ENCODE data around the gene SMOC1.

Gene SMOC1

DNA sequence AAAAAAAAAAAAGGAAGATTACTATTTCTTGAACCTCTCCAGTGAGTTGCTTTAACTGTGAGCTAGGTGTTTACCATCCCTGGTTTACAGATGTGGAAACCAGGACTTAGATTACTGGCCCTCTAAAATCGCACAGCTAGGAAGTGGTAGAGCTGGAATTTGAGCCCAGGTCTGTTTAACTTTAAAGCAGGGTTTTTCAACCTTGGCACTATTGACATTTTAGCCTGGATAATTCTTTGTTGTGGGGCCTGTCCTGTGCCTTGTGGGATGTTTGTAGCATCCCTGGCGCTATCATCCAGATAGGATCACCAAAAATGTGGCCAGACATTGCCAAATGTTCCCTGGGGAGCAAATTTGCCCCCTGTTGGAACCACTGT lies 28.5 kb upstream of the SMOC1 start:
- Mint-ChIP-seq H3K9me3 (no peaks in the 10 kb centered on the region), H3K27me3 (peaks cover 55% of the 10 kb centered on the region), H3K4me3 (no peak overlapping the region), H3K27ac (ENCODE audit: low read depth) (no peak overlapping the region), H3K4me1 (no peaks in the 10 kb centered on the region), H3K36me3 (ENCODE audit: insufficient read depth) (no peaks in the 10 kb centered on the region)
- DNase-seq (ENCODE audit: low spot score in 2 of 2), result no peak
- no peak for ATAC-seq (replicated peaks; ENCODE audit: extremely low read depth, poor library complexity, severe bottlenecking)

DNA sequence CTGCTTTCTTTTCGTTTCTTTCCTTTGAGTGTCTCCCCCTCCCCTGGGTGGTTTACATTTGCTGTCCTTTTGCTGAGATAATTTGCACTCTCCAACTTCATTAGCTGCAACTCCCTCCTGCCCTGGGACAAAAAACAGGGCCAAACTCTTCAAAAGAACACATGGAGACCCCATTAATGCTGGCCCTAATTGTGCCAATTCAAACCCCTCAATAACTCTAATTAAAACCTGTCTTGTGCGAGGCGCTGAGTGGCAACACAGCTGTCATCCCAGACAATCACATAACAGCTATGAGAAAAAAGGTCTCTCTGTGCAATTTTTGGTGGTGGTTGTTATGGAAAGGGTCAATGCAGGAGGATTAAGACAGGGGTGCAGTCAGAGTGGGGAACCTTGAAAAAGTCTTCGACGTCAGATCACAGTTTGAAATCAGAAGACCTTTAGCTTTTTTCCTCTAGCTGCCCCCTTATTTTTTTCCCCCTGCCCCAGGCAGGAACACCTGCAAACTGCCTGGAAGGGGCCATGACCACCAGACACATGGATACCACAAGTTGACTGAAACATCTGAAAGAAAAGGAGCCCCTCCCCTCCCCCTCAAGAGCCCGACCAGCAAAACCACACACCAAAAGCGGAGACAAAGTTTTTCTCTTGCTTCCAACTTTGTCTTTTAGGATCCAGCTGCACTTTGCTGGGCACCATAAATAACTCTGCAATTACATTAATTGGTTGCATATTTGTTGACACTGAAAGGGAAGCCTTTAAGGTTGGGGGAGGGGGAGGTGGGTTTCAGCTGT lies 26.5 kb upstream of the SMOC1 start:
- no peaks in the 10 kb centered on the region for H3K36me3 Mint-ChIP-seq (ENCODE audit: insufficient read depth)
- peaks cover 65% of the 10 kb centered on the region for H3K27me3 Mint-ChIP-seq
- H3K27ac Mint-ChIP-seq (ENCODE audit: low read depth), result no peak overlapping the region
- H3K4me1 Mint-ChIP-seq, result no peaks in the 10 kb centered on the region
- no peak overlapping the region for H3K4me3 Mint-ChIP-seq
- no peaks in the 10 kb centered on the region for H3K9me3 Mint-ChIP-seq
- DNase-seq (ENCODE audit: low spot score in 2 of 2), result no peak
- no peak for ATAC-seq (replicated peaks; ENCODE audit: extremely low read depth, poor library complexity, severe bottlenecking)

DNA sequence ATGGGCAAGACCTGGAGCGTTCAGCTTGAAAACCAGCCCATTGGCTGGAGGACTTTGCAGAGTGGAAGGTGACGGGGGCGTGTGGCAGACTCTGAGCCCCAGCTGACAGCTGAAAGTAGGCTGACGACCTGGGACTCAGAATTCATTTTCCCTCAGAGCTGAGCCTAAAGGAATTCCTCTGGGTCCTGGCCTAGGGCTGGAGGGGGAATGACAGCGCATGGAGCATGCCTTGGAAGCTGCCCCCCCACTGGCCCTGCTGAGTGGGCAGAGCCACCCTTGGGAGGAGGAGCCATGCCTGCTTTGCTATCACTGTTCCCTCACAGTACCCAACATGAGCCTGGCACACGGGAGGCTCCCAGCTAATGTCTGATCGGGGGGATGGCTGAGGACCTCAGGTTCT lies 25.4 kb upstream of the SMOC1 start:
- DNase-seq (ENCODE audit: low spot score in 2 of 2), result no peak
- H3K27me3 Mint-ChIP-seq, result peaks cover 66% of the 10 kb centered on the region
- ATAC-seq (replicated peaks; ENCODE audit: extremely low read depth, poor library complexity, severe bottlenecking), result no peak
- no peak overlapping the region for H3K27ac Mint-ChIP-seq (ENCODE audit: low read depth)
- no peaks in the 10 kb centered on the region for H3K36me3 Mint-ChIP-seq (ENCODE audit: insufficient read depth)
- H3K4me3 Mint-ChIP-seq, result no peak overlapping the region
- no peaks in the 10 kb centered on the region for H3K4me1 Mint-ChIP-seq
- no peaks in the 10 kb centered on the region for H3K9me3 Mint-ChIP-seq

DNA sequence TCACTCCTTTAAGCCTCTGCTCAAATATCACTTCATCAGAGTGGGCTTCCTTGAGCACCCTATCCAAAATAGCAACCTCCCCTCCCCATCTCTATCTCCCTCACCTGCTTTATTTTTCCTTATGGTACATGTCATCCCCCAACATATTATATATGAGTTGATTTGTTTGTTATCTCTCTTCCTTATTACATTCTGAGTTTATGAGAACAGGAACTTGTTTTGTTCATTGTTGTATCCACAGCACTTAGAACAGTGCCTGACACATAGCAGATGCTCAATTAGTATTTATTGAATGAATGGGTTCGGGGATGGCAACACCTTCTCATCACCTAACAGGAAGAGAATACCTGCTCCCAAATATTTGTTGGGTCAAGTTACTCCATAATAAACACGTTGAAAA lies 24.6 kb upstream of the SMOC1 start:
- no peak overlapping the region for H3K4me3 Mint-ChIP-seq
- no peak for ATAC-seq (replicated peaks; ENCODE audit: extremely low read depth, poor library complexity, severe bottlenecking)
- peaks cover 1% of the 10 kb centered on the region for H3K36me3 Mint-ChIP-seq (ENCODE audit: insufficient read depth)
- DNase-seq (ENCODE audit: low spot score in 2 of 2), result no peak
- H3K4me1 Mint-ChIP-seq, result no peaks in the 10 kb centered on the region
- H3K27ac Mint-ChIP-seq (ENCODE audit: low read depth), result no peak overlapping the region
- H3K9me3 Mint-ChIP-seq, result no peaks in the 10 kb centered on the region
- peaks cover 63% of the 10 kb centered on the region for H3K27me3 Mint-ChIP-seq

DNA sequence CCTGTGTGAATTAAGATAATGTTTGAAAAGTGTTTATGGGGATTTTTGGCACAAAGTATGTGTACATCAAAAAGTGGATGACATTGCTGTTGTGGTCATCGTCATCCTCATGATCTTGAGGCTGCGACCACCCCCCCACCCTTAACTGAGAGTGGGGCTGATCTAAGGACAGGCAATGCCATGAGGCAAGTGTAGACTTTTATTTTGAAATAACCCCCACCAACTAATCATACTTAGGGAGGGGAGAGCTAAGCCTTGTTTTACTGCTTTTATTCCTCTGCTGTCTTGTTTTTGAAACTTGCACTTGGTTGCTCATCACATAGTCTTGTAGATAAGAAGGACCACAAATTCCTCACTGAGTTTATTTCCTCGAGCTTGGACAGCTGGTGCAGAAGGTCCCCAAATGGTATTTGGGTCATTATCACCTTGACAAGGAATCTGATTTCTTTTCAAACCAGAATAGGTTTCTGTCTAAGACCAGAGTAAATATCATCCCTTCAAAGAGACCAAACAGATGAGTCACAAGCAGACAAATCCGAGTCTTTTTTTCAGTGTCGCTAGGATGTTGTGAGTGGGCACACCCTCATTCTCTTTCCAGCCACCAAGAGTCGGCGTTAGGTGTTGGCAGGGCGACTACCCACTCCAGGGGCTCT lies 23.9 kb upstream of the SMOC1 start:
- H3K27ac Mint-ChIP-seq (ENCODE audit: low read depth), result no peak overlapping the region
- peaks cover 1% of the 10 kb centered on the region for H3K36me3 Mint-ChIP-seq (ENCODE audit: insufficient read depth)
- DNase-seq (ENCODE audit: low spot score in 2 of 2) (no peak), ATAC-seq (replicated peaks; ENCODE audit: extremely low read depth, poor library complexity, severe bottlenecking) (no peak)
- H3K4me1 Mint-ChIP-seq, result no peaks in the 10 kb centered on the region
- peaks cover 58% of the 10 kb centered on the region for H3K27me3 Mint-ChIP-seq
- no peak overlapping the region for H3K4me3 Mint-ChIP-seq
- H3K9me3 Mint-ChIP-seq, result no peaks in the 10 kb centered on the region

DNA sequence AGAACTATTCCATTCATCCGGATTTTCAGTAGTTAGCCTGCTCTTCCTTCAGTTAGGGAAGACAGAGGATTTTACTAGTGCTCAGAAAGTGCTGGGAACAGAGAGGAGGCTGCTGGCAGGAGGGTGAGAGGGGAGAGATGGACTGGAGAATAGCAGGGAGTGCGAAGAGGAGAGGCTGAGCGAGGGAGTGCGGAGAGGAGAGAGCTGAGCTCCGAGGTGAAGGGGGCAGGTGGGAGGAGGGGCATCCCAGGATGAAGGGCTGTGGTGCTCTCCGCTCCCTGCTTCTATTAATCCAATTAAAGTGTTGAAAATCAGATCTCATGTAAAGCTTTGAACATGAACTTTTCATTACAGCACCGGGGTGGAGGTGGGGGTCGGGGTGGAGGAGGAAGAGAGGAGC lies 20.4 kb upstream of the SMOC1 start:
- H3K27ac Mint-ChIP-seq (ENCODE audit: low read depth), result no peak overlapping the region
- H3K36me3 Mint-ChIP-seq (ENCODE audit: insufficient read depth), result peaks cover 3% of the 10 kb centered on the region
- H3K9me3 Mint-ChIP-seq, result no peaks in the 10 kb centered on the region
- no peak overlapping the region for H3K4me3 Mint-ChIP-seq
- H3K4me1 Mint-ChIP-seq, result no peaks in the 10 kb centered on the region
- H3K27me3 Mint-ChIP-seq, result peaks cover 62% of the 10 kb centered on the region
- ATAC-seq (replicated peaks; ENCODE audit: extremely low read depth, poor library complexity, severe bottlenecking), result no peak
- no peak for DNase-seq (ENCODE audit: low spot score in 2 of 2)

DNA sequence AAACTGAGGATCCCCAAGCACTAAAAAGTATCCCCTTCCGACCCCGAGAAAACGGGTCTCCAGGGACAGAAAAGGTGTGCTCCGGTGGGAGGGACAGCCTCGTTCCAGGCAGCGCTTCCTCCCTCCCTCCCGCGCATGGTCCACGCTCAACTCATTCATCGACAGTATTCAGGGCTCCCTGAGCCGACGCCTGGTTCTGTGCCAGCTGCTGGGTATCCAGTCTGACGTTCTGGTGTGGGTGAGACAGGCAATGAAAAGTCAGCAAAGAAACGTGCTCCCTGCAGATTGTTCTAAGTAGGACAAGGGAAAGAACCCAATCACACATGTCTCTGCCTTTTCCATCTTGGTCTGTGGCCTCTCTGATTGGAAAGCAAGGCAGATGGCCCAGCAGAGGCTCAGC lies 19.6 kb upstream of the SMOC1 start:
- H3K36me3 Mint-ChIP-seq (ENCODE audit: insufficient read depth), result peaks cover 3% of the 10 kb centered on the region
- H3K4me1 Mint-ChIP-seq, result no peaks in the 10 kb centered on the region
- no peak overlapping the region for H3K27ac Mint-ChIP-seq (ENCODE audit: low read depth)
- ATAC-seq (replicated peaks; ENCODE audit: extremely low read depth, poor library complexity, severe bottlenecking), result no peak
- no peak for DNase-seq (ENCODE audit: low spot score in 2 of 2)
- H3K4me3 Mint-ChIP-seq, result no peak overlapping the region
- peaks cover 4% of the 10 kb centered on the region for H3K9me3 Mint-ChIP-seq
- H3K27me3 Mint-ChIP-seq, result peaks cover 62% of the 10 kb centered on the region

DNA sequence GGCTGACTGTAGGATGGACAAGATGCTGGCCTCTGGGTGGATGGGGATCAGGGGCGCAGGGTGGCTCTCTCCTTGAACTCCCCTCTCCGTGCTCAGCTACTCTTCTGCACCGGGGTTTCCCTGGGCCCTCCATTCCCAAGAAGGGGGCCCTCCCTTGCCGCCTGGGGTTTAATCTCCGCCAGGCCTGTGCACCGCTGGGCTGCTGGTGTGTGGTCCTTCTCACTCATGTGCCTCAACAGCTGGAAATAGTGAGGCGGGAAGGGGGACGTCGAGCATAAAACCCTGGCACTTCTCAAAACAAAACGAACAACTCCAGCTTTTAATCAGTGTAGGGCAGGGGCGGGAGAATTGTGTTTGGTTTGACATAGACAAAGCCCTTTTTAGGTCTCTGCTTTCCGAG lies 19.0 kb upstream of the SMOC1 start:
- no peak for DNase-seq (ENCODE audit: low spot score in 2 of 2)
- Mint-ChIP-seq H3K4me3 (no peak overlapping the region), H3K9me3 (peaks cover 7% of the 10 kb centered on the region), H3K27me3 (peaks cover 63% of the 10 kb centered on the region), H3K27ac (ENCODE audit: low read depth) (no peak overlapping the region), H3K4me1 (no peaks in the 10 kb centered on the region), H3K36me3 (ENCODE audit: insufficient read depth) (peaks cover 3% of the 10 kb centered on the region)
- no peak for ATAC-seq (replicated peaks; ENCODE audit: extremely low read depth, poor library complexity, severe bottlenecking)

DNA sequence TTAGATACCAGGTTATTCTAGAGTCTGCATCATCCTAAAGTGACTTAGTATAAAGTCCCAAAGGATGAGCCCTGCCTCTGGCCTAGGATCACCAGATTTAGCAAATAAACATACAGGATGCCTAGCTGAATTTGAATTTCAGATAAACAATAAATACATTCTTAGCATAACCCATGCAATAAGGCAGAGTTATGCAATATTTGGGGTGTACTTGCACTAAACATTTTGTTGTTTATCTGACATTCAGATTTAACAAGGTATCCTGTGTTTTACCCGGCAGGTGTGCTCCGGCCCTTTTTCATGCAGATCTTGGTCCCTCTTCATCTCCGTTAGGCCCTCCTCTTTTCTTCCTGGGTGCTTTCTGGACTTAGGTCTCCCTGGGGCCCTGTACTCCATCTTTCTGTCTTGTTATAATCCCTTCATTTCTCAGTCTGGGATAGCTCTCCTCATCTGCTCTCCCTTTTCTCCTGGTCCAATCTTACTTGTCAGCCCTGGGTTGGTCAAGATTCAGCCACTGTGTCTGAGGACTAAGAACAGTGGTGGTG lies 18.1 kb upstream of the SMOC1 start:
- H3K4me1 Mint-ChIP-seq, result no peaks in the 10 kb centered on the region
- no peak for DNase-seq (ENCODE audit: low spot score in 2 of 2)
- peaks cover 66% of the 10 kb centered on the region for H3K27me3 Mint-ChIP-seq
- peaks cover 3% of the 10 kb centered on the region for H3K36me3 Mint-ChIP-seq (ENCODE audit: insufficient read depth)
- no peak for ATAC-seq (replicated peaks; ENCODE audit: extremely low read depth, poor library complexity, severe bottlenecking)
- peaks cover 7% of the 10 kb centered on the region for H3K9me3 Mint-ChIP-seq
- H3K27ac Mint-ChIP-seq (ENCODE audit: low read depth), result no peak overlapping the region
- H3K4me3 Mint-ChIP-seq, result no peak overlapping the region

DNA sequence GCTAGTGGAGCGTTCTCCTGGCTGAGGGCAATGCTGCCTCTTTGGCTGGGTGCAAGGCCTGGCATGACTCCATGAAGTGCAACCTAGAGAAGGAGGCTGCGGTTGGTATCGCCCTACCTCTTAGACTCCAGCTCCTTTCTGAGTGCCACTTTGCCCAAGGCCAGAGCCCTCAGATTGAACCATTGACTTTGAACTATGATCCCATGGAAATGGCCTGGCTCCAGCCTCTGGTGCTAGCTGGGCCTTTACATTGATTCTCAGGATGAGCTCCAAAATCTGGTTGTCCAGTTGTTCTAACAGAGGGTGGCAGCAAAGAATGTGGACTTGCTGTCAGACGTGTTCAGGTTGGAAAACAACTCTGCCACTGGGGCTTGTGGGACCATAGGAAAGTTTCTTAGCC lies 16.1 kb upstream of the SMOC1 start:
- Mint-ChIP-seq H3K27ac (ENCODE audit: low read depth) (no peak overlapping the region), H3K4me1 (no peaks in the 10 kb centered on the region), H3K9me3 (peaks cover 14% of the 10 kb centered on the region), H3K27me3 (peaks cover 74% of the 10 kb centered on the region), H3K4me3 (no peak overlapping the region), H3K36me3 (ENCODE audit: insufficient read depth) (peaks cover 5% of the 10 kb centered on the region)
- ATAC-seq (replicated peaks; ENCODE audit: extremely low read depth, poor library complexity, severe bottlenecking), result no peak
- DNase-seq (ENCODE audit: low spot score in 2 of 2), result no peak

DNA sequence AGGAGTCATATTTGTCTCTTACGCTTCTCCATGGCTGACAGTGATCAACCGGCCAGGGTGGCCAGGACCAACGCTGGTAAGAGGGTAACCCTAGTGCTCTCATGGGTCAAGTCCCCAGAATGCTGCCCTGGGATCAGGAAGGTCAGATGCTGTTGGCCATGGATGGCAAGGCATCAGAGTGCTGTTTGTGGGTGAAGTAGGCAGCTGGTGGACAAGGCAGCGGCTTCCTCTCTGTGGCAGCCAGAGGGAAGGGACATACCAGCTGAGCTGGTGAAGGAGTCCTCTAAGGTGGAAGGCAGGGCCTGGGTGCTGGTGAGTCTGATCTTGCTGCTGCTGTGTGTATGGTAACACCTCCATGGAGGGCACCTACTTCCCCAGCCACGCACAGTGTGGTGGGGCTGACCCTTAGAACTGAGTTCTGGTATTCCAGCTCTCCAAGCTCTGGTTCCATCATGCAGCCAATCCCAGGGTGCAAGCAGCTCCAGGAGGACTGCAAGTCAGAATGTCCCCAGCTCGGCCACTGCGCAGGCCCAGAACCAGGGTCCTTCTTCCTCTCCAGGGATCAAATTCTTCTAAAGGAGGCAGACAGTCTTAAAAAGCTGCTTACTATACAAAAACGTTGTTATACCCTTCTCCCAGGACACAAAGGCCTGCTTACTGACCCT lies 13.4 kb upstream of the SMOC1 start:
- peaks cover 17% of the 10 kb centered on the region for H3K9me3 Mint-ChIP-seq
- H3K27ac Mint-ChIP-seq (ENCODE audit: low read depth), result no peak overlapping the region
- ATAC-seq (replicated peaks; ENCODE audit: extremely low read depth, poor library complexity, severe bottlenecking), result no peak
- DNase-seq (ENCODE audit: low spot score in 2 of 2), result no peak
- H3K4me3 Mint-ChIP-seq, result no peak overlapping the region
- H3K36me3 Mint-ChIP-seq (ENCODE audit: insufficient read depth), result peaks cover 4% of the 10 kb centered on the region
- H3K27me3 Mint-ChIP-seq, result peaks cover 75% of the 10 kb centered on the region
- H3K4me1 Mint-ChIP-seq, result no peaks in the 10 kb centered on the region

DNA sequence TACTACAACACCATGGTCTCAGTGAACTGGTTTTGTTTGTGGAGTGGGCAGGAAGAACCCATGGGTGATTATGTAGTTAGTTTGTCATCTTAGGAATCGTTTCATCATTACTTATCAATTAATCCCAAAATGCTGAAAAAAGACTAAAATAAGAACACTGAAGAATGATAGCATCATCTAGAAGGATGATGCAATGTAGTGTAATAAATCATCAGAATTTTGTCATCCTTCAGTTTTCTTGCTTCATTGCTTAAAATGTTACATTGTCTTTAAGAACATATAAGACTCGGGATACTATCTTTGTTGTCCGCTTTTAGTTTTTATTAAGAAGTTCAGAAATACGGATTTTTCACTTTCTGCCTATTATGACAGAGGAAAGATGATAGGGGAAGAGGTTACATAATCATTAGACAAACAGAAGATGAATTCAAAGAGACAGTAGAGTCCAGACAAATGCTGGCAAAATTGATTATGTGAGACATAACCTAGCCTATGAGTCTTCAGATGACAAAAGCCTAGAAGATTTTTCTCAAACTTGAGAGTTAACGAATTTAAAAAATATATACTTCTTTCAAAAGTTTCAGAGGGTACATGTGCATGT lies 10.8 kb upstream of the SMOC1 start:
- Mint-ChIP-seq H3K9me3 (peaks cover 17% of the 10 kb centered on the region), H3K4me1 (no peaks in the 10 kb centered on the region), H3K36me3 (ENCODE audit: insufficient read depth) (peaks cover 3% of the 10 kb centered on the region), H3K4me3 (no peak overlapping the region), H3K27ac (ENCODE audit: low read depth) (no peak overlapping the region), H3K27me3 (peaks cover 81% of the 10 kb centered on the region)
- no peak for ATAC-seq (replicated peaks; ENCODE audit: extremely low read depth, poor library complexity, severe bottlenecking)
- no peak for DNase-seq (ENCODE audit: low spot score in 2 of 2)

Data from central memory CD8-positive, alpha-beta T cell (primary cell).